Stimulated activated CD4-positive, alpha-beta T cell treated with anti-CD3 and anti-CD28 coated beads, TNF-alpha, amount 100 ng/mL, for 48 hours (primary cell): ENCODE measurements around the gene TENM3.

Experiments
- DNase-seq, 3 donors: peaks; one replicate each; pipeline ENCODE4 v3.0.0-alpha.2; 2020; ENCODE audit warnings: low read depth in 3 of 3

TENM3 gene

GRCh38 chr4:182449186-182449929 lies 206.2 kb downstream of the TENM3 start:
- no peak for DNase-seq

DNA sequence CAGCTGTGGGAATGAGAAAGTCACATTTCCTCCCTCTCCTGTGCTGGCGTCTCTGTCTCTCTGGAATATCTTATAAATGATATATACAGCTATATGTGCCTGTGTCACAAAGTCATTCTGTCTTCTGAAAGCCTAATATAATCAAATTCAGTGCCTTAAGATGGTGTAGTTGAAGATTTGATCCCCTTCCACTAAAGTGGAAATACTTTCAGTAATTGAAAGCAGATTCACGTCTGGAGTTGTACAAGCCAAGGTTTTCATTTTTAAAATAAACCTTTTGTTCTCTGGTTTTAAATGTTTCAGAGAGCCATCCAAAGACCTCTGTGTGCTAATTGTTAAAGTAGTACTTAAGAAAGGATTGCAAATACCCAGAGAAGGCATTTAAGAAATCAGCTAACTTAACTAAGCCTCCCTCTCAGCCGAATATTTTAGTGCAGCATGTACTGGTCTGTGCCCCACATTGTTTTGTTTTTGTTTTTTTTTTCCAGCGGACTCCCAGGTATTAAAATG lies 206.8 kb downstream of the TENM3 start:
- DNase-seq = no peak

DNA sequence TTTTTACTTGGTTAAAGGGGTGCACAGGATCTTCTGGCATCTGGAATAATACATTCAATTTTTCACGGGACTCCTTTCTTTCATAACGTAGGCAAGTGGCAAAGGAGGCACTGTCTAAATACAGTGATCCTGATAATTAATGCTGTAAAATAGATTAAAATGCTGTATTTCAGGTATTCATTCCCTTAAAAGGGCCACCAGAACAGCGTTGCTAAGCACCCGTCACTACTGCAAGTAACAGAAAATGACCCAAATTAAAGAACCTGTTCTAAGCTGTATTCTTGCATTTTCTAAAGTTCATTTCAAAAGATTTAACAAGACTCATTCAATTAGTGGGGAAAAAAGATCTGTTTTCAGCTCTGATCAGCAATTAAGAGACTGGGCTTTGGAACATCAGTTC lies 208.2 kb downstream of the TENM3 start:
- DNase-seq = no peak

DNA sequence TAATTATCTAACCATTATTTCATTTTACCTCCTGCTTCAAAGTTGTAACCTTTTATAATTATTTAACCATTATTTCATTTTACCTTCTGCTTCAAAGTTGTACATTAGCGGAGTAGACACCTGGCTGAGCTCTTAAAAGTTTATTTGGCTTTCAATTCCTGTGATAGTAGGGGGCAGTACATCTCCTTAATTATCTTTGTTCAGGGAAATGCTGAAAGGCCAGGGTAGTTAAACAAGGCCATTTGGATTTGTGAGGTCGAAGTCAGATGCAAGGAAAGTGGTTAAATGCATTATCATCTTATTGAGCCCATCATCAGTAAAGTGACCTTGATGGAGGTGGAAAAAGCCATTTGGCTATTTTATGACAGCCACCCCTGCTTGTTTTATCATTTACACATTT lies 210.6 kb downstream of the TENM3 start:
- DNase-seq = no peak

DNA sequence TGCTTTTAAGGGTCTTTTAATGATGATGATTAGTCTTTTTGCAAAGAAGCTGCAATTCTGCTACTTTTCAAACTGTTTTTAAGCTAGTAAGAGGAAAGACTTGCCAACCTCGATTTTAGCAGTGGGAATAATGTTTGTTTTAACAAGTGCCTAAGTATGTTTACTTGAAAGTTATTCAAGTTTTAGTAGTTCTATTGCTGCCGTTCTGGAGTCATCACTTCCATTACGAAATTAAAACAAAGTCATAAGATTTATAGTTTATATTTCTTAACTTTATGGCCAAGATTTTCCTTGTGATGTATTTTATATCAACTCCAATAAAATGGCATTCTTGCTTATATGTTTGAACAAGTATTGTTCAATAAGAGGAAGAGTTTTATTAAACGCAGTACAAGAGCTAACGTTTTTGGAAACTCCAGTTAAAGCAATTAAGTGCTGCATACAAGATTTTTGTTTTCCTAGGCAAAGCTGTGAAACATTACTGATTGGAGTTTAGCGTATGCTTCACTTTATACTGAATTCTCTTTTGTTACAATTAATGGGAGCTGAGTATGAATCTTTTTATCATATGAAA lies 211.3 kb downstream of the TENM3 start:
- no peak for DNase-seq

DNA sequence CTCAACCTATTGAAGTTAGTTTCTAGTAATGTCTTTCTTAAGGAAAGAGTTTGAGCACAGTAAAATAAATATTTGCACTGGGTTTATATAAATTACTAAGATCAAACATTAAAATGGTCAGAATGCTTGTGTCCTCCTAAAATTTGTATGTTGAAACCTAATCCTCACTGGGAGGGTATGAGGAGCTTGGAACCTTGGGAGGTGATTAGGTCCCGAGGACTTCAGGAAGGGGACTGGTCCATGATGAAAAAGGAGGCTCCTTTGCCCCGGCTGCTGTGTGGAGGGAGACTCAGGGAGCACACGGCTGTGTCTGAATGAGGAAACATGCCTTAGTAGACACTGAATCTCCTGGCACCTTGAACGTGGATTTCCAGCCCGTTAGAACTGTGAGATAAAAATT lies 221.9 kb downstream of the TENM3 start:
- no peak for DNase-seq

DNA sequence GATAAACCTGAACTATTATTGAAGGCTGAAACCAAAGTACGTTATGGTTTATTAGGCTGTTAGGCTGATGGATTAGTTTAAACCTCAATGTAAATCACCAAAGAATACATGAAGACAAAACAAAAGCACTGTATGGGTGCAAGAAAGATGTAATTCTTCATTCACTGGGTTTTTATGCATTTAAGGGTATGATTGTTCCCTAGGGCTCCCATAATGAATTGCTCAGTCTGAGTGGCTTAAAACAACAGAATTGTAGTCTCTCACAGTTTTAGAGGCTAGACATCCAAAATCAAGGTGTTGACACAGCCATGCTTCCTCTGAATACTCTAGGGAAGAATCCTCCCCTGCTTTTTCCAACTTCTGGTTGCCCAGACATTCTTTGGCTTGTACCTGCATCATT lies 222.8 kb downstream of the TENM3 start:
- no peak for DNase-seq

DNA sequence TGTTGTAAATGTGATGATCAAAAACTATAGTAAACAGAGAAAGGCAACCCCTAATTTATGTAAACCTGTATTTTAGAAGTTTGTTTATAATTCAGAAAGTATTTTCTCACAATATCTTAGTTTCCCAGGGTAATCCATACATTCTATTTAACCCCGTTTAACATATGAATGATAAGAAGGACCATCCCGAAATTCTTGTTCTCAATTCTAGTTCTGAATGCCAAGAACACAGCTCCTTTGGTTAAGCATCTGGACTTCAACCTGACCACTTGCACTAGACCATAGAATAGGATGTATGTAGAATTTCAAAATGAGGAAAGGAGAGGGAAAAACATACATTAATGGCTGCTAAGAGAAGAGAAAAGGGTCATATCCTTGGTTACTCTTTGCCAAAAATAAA lies 227.0 kb downstream of the TENM3 start:
- no peak for DNase-seq

- no peak for DNase-seq
Observed at GRCh38 chr4:182475539-182475938, 232.3 kb downstream of the TENM3 start.

GRCh38 chr4:182478475-182478874 lies 235.3 kb downstream of the TENM3 start:
- DNase-seq = no peak

DNA sequence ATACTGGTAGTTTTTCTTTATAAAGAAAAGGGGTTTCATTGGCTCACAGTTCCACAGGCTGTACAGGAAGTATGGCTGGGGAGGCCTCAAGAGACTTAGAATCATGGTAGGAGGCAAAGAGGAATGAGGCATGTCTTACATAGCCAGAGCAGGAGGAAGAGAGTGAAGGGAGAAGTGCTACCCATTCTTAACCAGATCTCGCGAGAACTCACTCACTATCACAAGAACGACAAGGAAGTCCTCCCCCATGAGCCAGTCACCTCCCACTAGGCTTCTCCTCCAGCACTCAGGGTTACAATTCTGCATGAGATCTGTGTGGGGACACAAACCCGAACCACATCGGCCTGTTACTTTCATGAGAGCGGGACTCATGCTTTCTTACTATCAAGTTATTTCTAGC lies 240.5 kb downstream of the TENM3 start:
- DNase-seq = no peak

DNA sequence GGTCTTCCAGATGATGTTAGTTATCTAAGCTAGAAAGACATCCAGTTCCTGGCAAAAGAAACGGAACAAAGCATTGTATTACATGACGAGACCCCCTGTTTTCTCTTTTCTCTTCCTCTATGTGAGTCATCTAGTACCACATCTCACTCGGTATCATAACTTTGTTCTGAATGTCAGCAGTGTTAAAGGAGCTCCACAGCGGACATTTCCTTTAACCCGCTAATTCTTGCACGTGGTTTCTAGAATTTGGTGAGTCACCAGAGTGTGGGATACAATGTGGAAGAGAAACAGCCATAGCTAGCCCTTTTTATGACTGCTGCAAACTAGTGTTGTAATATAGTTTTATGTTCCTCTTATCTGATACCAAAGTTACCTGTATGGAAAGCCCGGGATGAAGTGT lies 243.7 kb downstream of the TENM3 start:
- DNase-seq = no peak

- no peak for DNase-seq
Observed at GRCh38 chr4:182488896-182489295, 245.7 kb downstream of the TENM3 start.

DNA sequence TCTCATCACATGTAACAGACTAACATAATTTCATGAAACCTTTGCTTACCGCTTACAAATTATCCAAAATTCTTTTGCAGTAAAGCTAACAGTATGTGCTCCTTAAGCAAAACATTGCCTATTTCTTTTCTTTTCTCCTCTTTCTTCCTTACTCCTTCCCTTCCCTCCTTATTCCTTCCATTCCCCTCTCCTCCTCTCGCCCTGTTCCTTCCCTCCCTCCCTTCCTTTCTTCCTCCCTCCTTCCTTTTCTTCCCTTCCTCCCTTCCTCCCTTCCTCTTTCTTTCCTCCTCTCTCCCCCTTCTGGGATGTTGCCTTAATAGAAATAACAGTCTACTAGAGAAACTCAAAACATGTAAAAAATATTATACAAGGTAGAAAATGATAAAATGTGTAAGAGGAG lies 246.4 kb downstream of the TENM3 start:
- DNase-seq = no peak

DNA sequence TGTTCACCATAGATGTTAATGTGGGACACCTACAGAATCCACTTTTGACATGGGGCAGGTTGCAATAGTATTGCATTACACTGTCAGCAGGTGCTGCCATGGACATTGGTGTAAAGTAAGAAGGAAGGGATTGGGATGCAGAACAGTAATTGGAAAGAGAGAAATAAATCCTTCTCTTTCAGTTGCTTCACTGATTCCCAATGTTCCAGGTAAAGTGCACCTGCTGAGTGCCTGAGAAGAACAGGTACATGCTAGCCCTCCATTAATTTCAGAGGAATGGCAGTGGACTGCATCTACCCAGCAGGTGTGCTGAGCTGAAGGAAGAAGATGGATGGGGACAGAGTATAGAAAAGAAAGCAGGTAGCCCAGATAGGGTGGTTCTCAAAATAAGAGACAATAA lies 248.5 kb downstream of the TENM3 start:
- DNase-seq = no peak

GRCh38 chr4:182492423-182492822 lies 249.2 kb downstream of the TENM3 start:
- no peak for DNase-seq

- no peak for DNase-seq
Observed at GRCh38 chr4:182493377-182493776, 250.2 kb downstream of the TENM3 start.

DNA sequence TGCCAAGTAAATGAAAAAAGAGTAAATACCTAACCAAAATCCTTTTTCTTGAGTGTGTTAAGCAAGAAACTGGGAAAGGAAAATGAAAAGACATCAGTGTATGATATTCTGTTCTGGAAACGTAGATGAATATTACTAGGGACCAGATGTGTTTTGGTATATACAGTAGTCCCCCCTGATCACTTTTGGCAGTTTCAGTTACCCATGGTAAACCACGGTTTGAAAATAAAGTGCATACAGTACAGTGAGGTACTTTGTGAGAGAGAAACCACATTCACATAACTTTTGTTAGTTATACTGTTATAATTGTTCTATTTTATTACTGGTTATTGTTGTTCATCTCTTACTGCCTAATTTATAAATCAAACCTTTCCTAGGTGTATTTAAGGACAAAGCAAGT lies 250.9 kb downstream of the TENM3 start:
- DNase-seq = no peak

GRCh38 chr4:182495031-182495430 lies 251.8 kb downstream of the TENM3 start:
- no peak for DNase-seq

- DNase-seq = no peak
Observed at GRCh38 chr4:182495645-182496385, 252.6 kb downstream of the TENM3 start.

- no peak for DNase-seq
Observed at GRCh38 chr4:182496408-182496807, 253.2 kb downstream of the TENM3 start.

DNA sequence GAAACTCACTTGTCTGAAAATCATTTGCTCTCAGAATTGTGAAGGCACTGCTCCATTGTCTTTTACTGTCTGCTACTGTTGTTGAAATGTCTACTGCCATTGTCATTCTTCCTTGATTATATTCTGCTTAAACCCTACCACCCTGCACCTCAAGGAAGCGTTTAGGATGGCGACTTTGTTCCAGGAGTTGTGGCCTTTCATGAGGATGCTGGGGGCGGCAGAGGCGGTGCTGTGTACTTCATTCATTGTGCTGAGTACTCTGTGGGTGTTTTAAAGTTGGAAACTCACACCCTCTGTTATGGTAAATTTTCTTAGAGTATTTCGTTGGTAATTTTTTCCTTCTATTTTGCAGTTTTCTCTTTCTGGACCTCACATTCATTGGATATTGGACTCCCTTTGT lies 258.9 kb downstream of the TENM3 start:
- DNase-seq = no peak

DNA sequence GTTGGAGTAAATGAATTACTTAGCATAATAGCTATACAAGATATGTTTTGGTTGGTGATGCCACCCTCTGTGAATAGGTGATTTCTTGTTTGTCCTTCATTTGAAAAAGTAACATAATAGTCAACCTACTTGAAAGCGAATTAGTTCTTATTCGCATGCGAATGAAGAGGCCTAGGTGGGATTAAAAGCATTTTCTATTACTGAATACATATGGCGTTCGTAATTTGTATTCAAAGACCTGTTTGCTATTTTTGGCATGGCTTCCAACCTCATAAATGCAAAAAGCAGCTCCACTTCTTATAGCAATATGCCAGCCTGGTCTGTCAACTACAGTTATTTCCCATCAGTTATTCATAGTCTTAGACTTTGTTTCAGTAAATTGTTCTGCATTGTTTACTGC lies 261.3 kb downstream of the TENM3 start:
- DNase-seq = no peak
